ENCODE results near the gene TSPAN5. TPM values are rescaled to one million over a fixed set of nuclear protein-coding genes. Genes with fewer than 3 reads are reported as not detected.

The TSPAN5 gene
- total RNA-seq, 1 donor from 2014 or later: 21.8 TPM

DNA sequence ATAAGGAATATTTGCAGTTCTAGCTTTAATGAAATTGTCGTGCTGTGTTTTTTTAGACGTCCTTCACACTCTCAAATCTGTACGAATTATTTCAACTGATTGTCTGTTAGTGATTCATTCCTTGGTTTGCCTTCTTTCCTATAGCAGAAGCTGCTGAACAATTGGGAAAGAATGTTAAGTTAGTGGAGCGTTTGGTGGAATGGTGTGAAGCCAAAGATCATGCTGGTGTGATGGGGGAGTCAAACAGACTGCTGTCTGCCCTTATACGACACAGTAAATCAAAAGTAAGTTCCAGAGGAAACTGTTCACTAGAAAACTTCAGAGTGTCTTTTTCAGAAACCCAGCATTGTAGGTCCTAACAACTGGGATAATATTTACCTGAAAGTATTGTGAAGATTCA is 237.3 kb downstream of the TSPAN5 start:
- intact Hi-C loops (cut with micrococcal nuclease): no loop called here
